T-helper 22 cell (primary cell): ENCODE data around the gene ARHGAP29.

Experiments used
- DNase-seq: peaks from one replicate; pipeline ENCODE4 v3.0.0-alpha.2; 2020; ENCODE audit warnings: low read depth

ARHGAP29 gene

DNA sequence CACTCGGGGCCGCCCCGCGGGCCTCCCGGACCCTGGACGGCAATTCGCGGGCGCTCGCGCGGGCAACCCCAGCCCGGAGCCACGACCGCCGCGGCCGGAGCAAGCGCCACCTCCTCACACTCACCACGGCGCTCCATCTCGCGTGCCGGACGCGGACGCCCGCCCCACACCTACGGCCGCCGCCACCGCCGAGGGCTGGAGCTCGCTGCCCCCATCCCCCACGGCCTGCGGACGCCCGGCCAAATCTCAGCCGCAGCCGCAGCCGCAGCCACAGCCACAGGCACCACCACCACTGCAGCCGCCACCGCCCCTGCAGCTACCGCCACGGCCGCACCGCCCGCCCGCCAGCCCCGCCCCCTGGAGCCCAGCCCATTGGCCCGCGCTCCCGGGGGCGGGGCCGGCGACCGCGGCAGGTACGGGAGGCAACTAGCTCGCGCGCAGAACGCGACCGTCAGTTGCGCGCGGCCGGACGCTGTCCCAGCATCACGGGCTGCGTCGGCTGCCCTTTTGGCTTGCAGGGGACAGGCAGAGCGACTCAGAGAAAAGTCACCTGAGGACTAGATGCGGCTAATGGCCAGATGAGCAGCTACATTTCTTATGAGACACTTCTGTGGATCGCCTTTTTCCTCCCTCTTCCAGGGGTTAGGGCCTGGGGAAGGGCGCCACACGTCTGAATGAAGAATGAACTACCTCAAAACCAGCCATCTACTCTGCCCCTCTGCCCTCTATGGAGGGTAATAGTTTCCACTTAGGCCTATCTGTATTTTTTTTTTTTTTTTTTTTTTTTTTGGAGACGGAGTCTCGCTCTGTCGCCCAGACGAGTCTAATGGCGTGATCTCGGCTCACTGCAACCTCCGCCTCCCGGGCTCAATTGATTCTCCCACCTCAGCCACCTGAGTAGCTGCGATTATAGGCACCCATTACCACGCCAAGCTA lies at the start of gene ARHGAP29:
Gene ARHGAP29 (minus strand): TSS at position 294 of the 936 bp plus-strand sequence. CDS start 5,973 bp downstream, outside the sequence.
- DNase-seq = no peak

GRCh38 chr1:94286864-94287437 lies 49.6 kb upstream of the ARHGAP29 start:
- no peak for DNase-seq

DNA sequence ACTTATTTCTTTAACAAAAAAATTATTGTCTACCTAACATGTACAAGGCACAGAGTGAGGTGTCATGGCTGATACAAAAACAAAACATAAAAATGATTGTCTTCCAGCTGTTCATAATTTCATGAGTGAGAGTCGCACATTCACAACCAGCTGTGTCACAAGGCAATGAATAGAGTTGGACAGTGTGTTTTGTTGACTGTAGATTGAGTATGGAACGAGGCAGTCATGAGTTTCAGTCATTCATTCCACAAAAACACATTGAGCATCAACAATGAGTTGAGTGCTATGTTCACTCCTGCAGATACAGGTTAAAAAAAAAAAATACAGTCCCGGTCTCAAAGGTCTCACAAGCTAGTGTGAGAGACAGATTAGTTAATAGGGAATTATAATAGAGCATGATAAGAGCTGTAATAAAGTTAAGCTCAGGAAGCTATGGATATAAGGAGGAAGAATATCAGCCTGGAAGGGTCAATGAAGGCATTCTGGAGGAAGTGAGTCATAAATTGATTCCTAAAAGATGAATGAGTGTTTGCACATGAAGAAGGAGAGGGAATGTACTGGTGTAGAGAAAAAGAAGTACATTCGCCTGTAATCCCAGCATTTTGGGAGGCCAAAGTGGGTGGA lies 47.8 kb upstream of the ARHGAP29 start:
- DNase-seq = no peak

- DNase-seq = no peak
These were observed 47.1 kb upstream of the ARHGAP29 start for GRCh38 chr1:94284476-94284875.

- DNase-seq = no peak
These were observed 46.1 kb upstream of the ARHGAP29 start for GRCh38 chr1:94283462-94283861.

DNA sequence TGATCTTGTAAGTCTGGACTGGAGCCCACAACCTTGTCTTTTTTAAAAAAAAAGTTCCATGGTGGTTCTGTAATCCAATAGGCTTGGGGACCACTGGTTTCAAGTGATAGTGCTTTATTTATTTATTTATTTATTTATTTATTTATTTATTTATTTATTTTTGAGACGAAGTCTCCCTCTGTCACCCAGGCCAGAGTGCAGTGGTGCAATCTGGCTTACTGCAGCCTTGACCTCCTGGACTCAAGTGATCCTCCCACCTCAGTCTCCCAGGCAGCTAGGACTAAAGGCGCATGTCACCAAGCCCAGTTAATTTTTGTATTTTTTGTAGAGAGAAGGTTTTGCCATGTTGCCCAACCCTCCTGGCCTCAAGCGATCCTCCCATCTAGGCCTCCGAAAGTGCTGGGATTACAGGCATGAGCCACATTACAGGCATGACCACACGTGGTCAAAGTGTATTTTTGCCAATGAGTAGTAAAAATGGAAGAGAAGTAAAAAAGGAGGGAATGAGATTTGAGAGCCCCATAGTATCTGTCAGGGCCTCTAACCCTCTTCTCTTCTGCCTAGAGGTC lies 44.8 kb upstream of the ARHGAP29 start:
- DNase-seq = no peak

DNA sequence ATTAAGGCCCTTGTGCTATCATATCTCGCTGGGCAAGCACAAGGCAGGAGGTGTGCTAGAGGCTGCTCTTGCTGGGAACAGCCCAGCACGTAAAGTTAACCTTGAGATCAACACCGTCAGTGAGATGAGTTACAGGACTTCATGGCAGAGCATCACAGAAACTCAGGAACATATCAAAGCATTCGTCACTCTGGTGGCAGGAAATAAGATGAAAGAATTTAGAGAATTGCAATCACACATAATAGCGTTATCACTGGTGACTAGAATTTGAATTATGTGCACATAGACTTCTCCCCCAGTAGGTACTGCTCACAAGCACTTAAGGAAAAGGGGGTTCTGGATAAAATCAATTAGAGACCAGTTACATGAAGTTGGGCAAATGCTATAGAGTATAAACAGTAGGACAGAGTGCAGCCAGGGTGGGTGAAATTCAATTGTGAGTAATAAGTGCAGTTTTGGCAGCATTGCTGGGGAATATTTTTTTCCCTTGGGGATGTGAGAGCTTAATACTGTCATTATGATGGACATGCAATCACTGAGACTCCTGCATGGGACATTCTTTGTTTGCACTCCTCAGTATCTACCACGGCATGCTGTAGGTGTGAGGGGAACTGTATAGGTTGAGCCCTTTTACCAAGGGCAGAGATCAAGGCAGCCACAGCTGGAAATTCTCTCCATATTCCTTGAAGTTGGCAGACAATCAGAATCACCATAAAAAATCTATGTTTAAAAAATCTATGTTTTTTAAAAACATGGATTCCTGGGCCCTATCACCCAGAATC lies 44.2 kb upstream of the ARHGAP29 start:
- no peak for DNase-seq

DNA sequence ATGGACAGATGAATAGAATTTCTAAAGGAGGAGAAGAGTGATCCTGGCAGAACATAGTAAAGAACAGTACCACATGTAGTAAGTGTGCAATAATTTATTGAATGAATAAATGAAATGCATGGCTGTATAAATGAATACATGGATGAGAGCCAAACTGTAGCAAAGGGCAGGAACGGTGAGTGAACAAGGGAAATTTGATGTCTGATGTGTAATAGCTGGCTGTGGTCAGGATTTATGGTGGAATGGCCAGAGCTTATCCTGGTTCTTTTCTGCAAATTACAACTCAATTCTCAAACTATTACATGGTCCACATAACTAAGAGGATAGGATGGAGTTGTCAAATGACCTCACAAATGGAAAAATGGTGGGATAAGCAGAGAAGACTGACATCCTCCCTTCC lies 43.2 kb upstream of the ARHGAP29 start:
- no peak for DNase-seq

DNA sequence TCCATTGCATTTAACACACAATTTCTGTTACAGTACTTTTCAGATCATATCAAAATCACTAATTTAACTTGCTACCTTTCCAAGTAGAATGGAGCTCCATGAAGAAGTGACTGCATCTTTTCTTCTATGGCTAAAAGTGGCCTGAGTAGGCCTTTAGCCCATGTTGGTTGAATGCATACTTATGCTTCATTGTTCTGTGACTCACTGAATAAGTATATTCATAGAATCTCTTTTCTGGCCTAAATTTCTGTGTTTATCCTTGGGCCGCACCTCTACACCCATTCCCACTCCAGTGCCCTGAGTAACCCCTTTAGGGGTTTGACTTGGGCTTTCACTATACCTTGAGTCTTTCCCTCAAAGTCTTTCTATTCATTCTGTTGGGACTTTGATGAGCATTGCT lies 42.1 kb upstream of the ARHGAP29 start:
- DNase-seq = no peak

DNA sequence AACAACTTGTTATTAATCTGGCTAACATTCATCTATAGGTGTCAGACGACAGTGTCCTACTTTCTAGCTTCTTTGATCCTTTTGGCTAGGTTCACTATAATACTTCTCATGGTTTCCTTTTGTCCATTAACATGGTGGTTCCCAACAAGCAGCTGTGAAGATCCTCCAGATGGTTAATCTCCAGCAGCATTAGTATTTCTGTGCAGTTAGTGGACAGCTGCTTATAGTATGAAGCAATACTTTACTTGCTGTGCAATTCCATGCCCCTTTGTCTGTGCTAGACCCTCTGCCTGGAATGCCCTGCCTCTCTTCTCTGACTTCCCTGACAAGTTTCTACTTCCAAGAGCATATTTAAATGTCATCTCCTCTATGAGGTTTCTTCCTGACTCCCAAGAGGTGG lies 41.7 kb upstream of the ARHGAP29 start:
- no peak for DNase-seq

DNA sequence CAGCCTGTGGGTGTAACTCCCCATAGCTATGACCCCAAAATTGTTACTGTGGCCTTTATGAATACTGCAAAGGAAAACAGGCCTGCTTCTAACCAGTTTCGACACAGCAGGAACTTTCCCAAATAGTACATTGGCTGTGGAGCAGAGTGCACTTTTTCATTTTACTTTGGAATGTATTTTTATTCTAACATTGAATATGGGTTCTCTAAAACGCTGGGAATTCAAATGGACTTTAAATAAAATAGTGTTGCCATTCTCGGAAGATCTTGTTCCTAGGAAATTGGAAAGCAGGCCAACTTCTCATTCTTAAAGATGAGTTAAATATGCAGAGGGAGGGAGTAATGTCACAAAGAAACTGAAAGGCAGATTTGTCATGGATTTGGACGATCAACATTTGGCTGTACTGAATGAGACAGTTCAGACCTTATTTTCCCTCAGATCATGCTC lies 39.6 kb upstream of the ARHGAP29 start:
- no peak for DNase-seq

- no peak for DNase-seq
These were observed 37.7 kb upstream of the ARHGAP29 start for GRCh38 chr1:94275083-94275482.

DNA sequence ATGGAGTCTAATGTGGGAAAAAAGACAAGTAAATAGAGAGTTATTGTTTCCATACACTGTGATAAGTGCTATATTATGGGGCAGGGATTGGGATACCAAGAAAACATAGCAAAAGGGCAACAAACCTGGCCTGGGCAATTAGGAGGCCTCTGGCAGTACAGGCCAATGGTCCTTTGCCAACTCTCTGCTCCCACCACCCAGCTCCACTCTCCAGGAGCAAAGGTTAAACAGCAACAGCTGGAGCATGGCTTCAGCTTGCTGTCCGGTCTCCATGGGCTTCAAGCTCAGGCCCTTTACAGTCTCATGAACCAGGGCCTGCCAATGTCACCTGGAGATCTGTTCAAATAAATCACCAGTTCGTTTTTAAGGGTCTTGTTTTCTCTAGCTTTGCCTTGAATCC lies 37.2 kb upstream of the ARHGAP29 start:
- no peak for DNase-seq

GRCh38 chr1:94273111-94273510 lies 35.7 kb upstream of the ARHGAP29 start:
- DNase-seq = no peak

- no peak for DNase-seq
These were observed 35.0 kb upstream of the ARHGAP29 start for GRCh38 chr1:94272388-94272787.

- no peak for DNase-seq
These were observed 34.0 kb upstream of the ARHGAP29 start for GRCh38 chr1:94271373-94271772.

DNA sequence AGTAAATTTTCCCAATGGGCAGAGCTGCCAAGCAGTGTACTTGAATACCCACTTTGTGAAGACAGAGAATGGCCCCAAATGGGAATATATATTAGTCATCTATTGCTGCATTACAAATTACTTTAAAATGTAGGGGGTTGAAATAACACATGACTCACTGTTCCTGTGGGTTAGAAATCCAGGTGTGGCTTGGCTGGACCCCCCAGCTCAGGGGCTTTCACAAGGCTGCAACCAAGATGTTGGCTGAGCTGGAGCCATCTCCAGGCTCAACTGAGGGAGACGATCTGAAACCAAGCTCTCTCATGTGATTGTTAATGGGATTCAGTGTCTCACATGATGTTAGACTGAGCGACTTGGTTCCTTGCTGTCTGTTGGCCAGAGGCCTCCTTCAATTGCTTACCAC lies 33.4 kb upstream of the ARHGAP29 start:
- no peak for DNase-seq

DNA sequence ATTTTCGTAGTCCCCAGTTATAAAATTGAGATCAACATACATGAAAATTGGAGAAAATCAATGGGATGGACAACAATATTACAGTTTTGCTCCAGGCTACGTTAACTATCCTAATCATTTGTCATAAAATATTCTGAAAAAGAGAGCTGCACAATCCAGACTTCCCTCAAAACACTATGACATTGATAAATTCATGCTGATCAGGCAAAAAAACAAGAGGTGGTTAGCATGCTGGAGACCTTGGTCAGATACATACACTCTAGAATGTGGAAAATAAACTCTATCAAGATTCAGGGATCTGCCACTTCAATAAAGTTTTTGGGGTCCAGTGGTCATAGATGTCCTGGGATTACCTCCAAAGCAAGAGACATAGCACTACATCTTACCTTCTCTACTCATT lies 32.5 kb upstream of the ARHGAP29 start:
- no peak for DNase-seq

- DNase-seq = no peak
These were observed 28.5 kb upstream of the ARHGAP29 start for GRCh38 chr1:94265906-94266305.

DNA sequence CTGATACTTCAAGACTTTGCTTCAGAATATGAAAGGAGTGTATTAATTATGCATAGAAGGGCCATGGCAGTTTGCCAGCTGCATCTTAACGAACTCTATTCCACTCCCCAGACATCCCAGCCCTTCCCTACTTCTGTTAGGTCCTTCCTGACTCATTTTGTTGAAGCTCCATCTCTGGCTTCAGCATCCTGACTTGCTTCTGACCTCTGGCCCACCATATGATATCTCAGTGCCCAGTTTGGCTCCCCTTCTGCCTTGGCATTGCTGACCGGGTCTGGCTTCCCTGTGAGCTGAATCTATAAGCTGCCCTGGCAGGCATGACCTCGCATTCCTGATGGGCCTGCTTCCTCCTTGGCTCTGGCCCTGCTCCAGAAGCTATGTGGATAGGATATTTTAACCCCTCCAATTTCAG lies 27.6 kb upstream of the ARHGAP29 start:
- DNase-seq = no peak

- no peak for DNase-seq
These were observed 23.4 kb upstream of the ARHGAP29 start for GRCh38 chr1:94260635-94261387.
